GM21737 (cell line): ENCODE results near the gene SLC25A26.

Experiments used
- ATAC-seq: cut with Tn5 transposase; IDR thresholded peaks from one replicate; pipeline ENCODE4 v1.9.1; 2021; ENCODE audit warnings: mild to moderate bottlenecking, moderate library complexity; ENCODE audit not compliant: unreplicated experiment

Gene SLC25A26

DNA sequence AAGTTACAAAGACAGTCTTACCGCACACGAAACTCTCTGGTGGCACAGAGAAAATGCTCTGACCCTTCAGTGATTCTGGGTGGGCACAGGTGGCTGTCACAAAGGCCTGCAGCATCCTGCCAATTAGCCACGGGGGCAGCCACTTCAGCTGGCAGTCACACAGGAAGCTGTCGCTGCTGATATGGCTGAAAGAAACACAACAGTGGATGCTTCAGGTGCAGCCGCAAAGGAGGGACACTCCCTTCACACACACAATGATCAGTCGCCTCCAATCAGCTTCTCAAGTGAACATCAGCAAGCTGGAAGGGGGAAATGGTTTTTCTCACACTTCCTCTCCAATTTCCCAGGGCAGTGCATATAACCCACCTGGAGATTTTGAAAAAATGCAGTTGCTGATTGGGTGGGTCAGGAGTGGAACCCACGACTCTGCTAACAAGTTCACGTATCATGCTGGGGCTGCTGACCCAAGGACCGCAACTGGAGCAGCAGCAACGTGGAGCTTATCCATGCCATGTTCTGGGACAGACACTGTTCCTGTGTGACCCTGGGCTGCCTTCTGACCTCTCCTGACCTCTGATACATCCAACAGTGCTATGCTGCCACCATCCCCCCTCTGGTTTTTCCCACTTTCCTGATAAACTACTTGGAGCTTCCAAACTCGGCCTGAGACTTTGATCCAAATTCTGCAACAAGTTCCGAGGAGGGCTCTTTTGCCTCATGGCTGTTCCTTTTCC is 173.4 kb downstream of the SLC25A26 start:
- ATAC-seq: peak; percentile 87

DNA sequence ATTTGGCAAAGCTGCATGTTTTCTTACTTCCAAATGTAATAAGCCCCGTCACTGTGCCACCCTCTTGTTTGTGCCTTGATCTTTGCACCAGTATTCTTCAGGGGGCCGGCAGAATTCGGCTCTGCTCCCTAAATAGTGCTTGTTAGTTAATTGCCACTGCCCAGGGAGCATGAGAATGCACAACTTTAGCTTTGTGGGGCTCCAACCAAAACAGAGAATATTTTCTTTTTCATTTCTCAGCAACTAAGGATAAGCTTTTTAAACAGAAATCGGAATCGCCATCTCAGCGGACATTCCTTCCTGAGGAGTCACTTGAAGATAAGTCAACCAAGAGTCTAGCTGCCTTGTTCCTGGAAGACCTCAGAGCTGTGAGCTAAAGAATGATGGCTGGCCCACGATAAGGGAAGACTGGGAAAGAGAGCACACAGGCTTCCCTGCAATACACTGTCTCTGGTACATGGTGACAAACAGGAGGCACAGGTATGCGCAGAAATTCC is 174.0 kb downstream of the SLC25A26 start:
- ATAC-seq: no peak

DNA sequence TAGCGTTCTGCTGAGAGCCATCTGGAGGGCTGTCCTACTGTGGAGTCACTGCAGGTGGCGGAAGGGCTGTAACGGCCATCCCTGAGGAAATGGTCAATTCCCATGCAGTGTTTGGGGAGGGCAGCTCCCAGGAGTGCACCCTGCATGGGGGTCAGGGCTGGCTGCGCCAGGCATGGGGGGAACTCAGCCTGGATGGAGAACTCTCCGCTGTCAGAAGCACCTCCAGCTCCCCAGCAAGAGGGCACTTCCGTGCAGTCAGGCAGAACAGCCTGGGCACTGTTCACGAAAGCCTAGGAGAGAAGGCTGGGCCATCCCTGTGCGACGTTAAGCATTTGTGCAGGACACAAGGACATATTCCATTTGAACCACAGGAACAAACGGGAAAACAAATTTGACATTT is 174.8 kb downstream of the SLC25A26 start:
- no peak for ATAC-seq

DNA sequence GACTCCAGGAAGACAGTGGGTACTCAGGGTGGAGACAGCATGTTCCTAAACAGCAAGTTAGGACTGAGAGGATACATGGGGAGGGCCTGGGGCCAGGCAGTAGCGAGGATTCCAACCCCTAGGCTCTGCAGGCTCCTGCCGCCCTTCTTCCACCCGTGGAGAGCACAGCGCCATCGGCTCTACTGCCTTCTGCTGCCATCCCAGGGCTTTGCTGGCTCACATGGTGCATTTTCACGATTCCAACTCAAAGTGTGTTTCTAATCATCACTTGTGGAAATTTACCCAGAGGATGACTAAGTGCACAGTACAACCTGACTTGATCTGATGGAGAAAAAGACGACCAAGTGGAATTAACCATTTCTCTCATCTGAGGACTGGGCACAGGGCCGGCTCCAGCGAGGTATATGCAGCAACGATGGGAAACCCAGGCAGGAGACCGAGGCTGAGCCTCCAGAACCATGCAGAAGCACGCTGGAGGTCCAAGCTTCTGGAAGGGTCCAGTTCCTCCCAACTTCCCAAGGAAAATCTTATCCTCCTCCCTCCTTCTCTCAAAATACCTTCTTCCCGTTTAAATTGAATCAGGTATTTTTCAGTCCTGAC is 175.5 kb downstream of the SLC25A26 start:
- ATAC-seq: no peak

DNA sequence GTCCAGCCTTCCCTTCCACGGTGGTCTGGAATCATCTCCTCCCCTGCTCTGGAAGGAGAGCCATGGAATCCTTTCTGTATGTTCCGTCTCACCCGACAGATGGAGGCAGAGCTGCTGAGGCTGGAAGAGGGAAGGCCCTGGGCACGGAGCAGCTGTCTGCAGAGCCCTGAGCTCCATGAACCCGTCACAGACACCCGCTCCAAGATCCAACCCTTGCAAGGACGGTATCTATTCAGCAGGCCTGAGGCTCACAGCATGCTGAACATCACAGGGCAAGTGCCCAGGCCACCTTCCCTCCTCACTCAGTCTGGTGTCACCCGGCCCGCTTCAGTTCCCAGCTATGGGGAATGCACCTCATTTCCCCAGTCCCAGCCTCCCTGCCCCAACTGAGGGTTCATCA is 176.1 kb downstream of the SLC25A26 start:
- ATAC-seq: no peak

DNA sequence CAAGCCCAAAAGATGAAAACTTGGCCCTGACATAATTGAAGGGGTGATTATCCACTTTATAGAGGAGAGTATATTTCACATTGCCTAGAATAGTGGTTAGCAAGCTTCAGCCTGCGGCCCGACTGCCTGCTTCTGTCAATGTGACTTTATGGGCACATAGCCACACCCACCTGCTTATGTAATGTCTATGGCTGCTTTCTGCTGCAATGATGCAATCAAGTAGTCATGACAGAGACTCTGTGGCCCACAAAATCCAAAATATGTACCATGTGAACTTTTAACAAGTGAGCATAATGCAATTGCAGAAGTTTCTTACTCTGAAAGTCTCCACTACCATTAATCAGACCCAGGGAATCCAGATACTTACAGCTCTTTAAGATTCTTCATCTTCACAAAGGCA is 176.9 kb downstream of the SLC25A26 start:
- ATAC-seq: no peak

DNA sequence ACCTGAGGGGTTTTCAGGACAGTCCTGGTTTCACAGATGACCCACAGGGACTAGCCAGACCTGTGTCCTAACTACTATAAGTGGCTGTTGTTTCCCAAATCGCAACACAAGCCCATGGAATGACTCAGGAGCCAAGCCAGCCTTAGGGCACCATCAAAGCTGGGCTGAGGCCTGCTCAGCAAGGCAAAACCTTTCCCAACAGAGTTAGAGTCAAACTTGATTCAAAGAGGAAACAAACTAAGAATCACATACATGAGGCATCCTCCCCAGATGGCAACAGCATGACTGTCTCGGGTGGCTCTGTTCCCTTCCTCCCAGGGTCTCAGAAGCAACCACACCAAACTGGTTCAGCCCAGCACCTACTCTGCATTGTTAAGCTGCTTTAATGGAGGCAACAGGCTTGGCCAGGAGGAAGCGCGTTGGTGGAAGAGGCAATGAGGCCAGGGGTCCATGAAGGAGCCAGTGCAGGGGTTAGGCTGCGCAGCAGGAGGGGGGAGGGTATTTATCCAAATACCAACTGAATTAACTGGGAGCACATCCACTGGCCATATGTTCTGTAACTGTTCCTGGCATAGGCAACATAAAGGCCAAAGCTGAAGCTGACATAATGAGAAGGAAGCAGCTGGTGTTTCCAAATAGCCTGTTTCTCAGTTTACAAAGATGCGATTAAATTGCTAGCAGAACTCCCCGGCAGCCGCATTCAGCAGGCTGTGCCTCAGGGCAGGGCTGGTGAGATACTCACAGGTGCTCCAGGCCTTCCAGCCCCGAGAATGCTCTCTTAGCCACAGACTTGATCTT is 177.6 kb downstream of the SLC25A26 start:
- no peak for ATAC-seq

DNA sequence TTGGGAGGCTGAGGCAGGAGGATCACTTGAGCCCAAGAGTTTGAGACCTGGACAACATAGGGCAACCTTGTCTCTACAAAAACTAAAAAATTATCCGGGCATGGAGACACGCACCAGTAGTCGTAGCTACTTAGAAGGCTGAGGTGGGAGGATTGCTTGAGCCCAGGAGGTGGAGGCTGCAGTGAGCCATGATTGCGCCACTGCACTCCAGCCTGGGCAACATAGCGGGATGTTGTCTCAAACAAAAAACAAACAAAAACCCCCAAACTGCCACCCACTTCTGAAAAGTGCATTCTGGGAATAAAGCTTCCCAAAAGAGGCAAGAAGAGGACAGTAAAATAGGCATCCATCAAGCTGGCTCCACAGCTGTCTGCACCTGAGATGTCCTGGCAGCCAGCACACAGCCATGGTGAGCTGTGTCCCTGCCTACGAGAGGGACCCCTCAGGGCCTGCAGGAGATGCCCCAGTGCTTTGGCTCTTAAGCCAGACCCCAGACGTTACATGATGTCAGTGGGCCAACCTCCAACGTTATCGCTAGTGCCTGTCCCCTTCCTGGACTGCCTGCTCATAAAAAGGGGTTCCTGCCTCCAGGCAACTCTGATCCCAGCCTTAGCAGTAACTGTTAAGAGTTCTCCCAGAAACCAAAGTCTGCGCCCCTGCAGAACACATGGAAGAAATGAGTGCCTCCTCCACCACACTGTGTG is 178.9 kb downstream of the SLC25A26 start:
- ATAC-seq: no peak

DNA sequence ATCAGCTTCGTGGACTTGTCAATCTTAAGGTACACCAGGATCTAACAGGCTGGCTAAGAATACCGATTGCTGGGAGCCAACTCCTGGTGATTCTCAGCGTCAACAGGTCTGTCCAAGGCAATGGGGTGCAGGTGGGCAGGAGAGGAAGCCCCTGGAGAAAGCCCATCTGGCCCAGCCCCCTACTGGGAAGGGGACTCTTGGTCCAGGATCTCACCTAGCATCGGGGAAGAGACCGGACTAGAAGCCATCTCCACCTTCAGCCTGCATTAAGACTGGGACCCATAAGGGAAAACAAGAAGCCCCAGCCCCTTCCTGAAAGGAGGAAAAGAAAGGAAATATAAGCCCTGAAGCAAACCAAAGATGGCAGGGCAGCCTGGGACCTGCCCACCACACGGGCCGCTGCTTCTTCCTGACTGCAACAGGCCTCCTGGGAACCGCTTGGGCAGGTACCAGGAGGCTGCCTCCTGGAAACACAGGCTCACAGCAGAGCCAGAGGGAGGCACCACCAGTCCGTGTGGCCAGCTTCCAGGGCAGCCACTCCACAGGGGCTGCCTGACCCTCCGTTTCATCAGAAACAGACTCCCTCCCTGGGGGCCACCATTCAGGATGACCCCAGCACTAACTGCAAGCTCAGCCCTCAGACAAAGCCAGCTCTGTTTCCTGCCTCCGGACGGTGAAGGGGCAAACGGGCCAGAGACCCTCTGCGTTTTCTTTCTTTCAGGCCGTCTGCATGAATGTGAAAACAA is 179.8 kb downstream of the SLC25A26 start:
- no peak for ATAC-seq

DNA sequence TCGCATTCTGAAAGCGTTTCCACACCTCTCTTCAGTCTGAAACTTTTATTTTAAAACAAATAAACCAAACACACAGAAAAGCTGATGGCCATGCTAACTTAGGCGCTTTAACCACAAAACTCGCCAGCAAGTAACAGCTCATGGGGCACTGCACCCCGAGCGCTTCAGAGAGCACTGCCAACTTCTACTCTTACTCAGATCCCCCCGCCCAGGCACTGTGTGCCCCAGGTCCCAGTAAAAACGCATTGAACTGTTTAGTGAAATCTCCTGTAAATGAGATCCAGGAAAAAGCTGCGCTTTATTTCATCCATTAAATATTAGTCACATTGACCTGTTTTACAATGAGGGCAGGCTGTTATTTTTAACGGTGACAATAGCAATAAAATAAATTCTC is 180.4 kb downstream of the SLC25A26 start:
- ATAC-seq: no peak

DNA sequence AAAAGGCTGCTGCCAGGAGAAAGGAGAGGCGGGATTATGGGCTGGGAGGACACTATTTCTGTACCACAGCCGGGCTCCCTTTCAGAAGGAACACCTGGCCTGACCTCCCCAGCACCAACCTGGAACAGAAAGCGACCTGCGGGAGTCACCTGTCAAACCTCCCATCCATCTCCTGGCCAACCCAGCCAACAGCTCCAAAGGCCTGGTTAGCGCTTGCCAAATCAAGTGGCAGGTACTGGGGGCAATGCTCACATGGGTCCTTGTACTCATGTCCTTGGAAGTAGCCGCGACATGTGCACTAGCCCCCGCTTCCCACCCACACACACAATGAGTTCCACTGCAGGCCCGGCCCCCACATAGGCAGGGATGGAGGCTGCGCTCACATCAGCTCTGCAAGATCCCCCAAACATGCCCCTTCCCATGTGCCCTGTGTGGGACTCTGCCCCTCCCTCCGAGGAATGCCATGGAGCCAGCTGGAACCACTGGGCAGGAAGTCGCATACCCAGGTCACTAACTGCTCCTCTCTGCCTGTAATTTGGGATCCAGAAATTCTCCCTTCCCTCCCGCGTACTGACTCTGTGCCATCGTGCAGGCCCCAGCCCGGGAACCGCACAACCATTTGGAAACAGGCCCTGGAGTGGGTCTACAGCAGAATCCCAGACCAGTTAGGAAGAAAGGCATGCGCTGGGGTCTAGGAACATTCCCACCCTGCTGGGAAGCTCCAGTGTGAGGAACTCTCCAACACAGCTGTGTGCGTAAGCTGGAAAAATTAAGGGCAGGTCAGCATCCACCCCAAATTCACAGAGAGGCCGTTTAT is 181.1 kb downstream of the SLC25A26 start:
- no peak for ATAC-seq

DNA sequence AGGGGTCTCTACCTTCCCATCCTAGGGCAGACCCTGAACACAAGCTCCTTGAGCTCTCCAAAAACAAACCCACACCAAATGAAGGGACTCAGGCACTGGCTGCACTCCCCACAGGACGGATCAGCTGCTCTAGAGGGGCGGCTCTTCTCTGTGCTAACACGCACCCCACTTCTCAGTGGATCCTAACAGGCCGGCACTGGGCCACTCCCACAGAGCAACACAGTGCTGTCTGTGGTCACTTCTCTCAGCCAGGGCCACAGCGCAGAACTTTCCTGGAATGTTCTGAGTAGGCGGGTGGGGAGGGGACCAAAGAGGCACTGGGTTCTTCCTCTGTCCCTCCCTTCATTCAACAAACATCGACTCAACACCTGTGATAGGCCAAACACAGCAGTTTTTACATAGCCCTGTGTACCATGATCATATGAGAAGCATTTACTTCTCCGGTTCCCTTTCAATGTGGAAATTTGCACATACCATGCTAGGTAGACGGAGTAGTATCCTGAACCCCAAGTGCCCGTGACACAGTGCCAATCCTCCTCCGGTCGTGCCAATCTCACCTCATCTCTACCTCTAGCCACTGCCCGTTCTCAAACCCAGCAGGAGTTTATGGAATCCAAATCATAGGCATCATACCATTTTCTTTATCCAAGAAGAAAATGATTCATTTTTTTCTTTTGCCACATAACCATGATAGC is 181.9 kb downstream of the SLC25A26 start:
- ATAC-seq: no peak

DNA sequence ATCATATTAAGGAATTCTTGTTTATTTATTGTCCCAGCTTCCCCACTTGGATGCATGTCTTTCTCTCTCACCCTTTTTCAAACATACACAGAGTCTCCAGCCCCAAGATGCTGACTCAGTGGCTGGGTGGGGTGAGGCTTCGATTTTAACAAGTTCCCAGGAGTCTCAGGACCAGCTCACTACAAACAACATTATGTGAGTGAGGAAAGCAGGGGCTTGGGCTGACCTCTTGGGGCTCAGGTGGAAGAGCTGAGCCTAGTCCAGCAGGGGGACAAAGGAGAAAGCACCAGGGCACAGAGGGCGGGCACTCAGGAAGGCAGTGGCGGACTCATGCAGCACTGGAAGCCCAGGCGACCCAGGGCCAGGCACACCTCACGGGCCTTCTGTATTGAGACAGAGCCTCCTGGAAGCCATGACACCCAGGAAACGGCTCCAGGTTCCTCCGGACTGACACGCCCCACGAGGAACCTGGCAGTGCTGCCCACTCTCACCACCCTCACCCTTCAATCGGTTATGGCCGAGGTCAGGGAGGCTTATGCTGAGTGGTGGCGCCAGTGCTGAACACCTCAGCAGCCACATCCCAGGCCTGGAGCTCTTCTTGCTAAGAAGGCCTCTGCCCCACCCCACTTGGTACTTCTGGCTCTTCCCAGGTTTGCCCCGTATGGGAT is 182.7 kb downstream of the SLC25A26 start:
- no peak for ATAC-seq

DNA sequence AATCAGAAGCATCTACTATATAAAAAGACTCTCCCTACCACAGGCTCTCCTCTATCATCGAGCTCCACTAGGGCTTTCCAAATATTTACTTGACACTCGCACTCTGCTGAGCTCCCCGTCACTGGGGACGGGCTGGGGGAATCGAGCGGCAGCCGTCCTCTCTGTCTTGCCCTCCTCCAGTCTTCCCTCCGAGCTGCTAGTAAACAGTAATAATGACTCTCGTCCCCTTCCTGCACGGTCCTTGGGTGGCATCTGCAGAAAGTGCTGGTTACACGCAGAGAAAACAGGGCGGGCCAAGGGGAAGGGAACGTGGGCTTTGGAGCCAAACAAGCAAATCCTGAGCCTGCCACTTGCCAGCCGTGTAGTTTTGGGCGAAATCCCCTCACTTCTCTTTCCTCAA is 183.4 kb downstream of the SLC25A26 start:
- no peak for ATAC-seq

DNA sequence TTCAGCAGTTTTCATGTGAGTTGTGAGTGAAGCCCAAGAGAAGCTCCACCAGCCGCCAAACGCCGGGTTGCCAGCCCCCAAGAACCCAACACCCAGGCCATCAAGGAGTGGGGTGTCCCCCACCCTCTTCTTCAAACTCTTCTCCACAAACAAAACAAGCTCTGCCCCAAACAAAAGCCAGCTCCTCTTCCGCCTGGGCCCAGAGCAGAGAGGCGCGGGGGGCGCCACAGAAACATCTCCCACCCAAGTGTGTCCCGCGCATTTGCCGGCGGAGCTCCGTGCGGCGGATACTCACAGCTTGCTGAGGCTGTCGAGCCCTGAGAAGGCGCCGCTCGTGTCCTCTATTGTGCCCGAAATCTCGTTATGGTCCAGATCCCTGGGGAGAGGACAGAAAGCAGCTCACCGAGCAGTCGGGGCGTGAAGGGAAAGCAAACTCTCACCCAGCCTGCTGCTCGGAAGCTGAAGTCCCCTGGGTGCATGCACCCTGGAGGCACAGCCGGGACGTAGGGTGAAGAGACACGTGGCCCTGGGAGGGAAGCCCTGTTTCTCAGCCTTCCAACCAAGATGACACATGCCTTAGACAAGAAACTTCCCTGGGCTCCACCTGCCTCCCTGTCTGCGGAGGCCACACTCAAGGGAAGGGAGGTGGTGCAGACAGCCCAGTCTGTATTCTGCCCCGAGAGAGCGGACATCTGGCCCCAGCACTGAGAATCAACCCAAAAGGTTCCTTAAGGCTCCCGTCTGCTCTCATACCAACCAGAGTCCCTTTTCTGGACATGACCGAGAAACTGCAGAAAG is 184.3 kb downstream of the SLC25A26 start:
- no peak for ATAC-seq

DNA sequence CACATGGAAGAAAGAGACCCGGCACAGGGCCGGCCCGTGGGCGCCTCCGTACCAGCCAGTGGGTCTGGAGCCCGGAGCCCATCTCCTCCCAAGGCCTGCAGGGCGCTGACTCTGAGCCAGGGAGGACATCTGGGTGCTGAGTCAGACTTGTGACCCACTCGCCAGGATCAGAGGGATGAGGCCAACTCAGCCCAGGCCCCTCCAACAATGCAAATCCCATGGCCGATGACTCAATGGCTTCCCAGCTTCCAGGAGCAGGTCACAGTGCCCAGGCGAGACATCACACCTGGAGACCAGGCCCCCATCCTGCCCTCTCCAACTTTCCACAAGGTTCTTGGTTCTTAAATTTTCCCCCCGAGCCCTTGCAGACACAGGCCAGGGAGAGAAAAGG is 184.9 kb downstream of the SLC25A26 start:
- ATAC-seq: no peak

DNA sequence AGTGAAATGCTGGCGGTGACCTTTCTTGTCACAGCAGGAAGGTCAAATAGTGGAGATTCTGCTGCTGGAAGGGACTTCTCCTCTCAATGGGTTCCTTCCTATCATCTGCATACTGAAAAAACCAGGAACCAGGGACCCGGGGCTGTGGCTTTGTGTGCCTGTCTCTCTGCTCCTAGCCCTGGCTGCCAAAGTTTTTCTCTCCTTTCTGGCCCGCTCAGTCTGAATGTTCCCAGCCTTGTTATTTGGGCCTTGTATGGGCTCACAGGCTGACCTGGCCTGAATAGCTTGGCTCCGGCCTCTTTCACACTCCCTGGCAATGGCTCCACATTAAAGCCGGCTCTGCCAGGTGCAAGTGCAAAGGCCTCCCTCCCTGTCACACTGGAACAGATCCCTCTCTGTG is 185.4 kb downstream of the SLC25A26 start:
- no peak for ATAC-seq
